Natural killer cell treated with Interleukin-12 subunit alpha and Interleukin-12 subunit beta and Interleukin-15 and Interleukin-18, amount 100 ng/mL, for 72 hours (primary cell): ENCODE data around the gene PCBP4. TPM values are rescaled to one million over a fixed set of nuclear protein-coding genes. Genes with fewer than 3 reads are reported as not detected.

ENCODE experiments used
- ATAC-seq, 2 donors: fragments of 150-1000 bp; cut with Tn5 transposase in 1 of 2; sonication (Bioruptor Pico), chemical (Tn5 transposase) in 1 of 2; 2 replicates each; pipeline ENCODE4 v1.10.0; 2021
- DNase-seq: peaks from one replicate; pipeline ENCODE4 v3.0.0; 2022; ENCODE audit warnings: low spot score
- H3K27ac Mint-ChIP-seq, 2 donors: 1 replicate in 1 of 2; 2 replicates in 1 of 2; pipeline ENCODE4 v1.8.0; 2022; ENCODE audit warnings: mixed read lengths in 2 of 2, mild to moderate bottlenecking in 1 of 2, moderate library complexity in 1 of 2
- H3K27me3 Mint-ChIP-seq, 2 donors: 1 replicate in 1 of 2; 2 replicates in 1 of 2; pipeline ENCODE4 v1.8.0; 2022; ENCODE audit warnings: mixed read lengths in 2 of 2
- H3K36me3 Mint-ChIP-seq: one replicate; pipeline ENCODE4 v1.8.0; 2022; ENCODE audit warnings: mixed read lengths
- H3K4me1 Mint-ChIP-seq, 2 donors: 1 replicate in 1 of 2; 2 replicates in 1 of 2; pipeline ENCODE4 v1.8.0; 2022; ENCODE audit warnings: low read depth in 2 of 2, mixed read lengths in 2 of 2, mild to moderate bottlenecking in 1 of 2
- H3K4me3 Mint-ChIP-seq: one replicate; pipeline ENCODE4 v1.8.0; 2022; ENCODE audit warnings: mixed read lengths
- H3K9me3 Mint-ChIP-seq: 2 replicates; pipeline ENCODE4 v1.8.0; 2022; ENCODE audit warnings: mixed read lengths
- total RNA-seq, 2 donors: library from RNA; stranded (reverse); gene quantifications; one replicate each; pipeline ENCODE4 v1.2.3, GENCODE V29; 2022

PCBP4 gene
- total RNA-seq, 2 donors from 2014 or later: 7.9 to 8.4 TPM

DNA sequence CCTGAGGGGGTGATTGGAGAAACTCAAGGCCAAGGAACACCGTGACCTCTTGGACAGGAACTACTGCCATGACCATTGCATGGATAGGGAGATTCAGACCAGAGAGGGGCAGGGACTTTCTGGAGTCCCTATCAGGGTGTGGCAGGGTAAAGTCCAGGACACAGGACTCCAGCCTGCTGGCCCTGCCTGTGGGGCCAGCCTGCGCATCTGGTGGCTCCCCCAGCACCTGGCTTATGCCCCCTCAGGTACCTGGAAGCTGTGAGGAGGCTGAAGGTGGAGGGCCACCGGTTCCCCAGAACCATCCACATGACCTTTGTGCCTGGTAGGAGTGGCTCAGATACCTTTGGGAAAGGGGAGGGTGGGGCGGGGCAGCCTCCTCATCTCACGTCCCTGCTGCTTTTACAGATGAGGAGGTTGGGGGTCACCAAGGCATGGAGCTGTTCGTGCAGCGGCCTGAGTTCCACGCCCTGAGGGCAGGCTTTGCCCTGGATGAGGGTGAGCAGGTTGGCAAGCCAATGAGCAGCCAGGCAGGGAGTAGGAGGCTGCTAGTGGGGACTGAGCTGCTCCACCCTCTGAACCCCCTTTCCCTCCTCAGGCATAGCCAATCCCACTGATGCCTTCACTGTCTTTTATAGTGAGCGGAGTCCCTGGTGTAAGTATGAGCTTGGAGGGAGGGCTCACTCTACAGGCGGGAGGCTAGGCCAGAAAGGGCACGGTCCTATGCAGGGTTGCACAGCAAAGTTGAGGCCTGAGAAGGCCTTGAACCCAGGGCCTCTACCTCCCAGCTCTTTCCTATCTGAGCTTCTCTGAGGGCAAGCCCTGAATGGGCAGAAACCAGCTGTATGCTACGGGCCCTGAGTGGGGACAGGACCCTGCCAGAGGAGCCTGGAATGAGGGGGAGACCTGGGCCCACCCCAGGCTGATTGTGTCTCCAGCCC, 19.0 kb upstream of the PCBP4 start:
- DNase-seq: no peak
- H3K27me3 Mint-ChIP-seq: no peaks in the 10 kb centered on the region
- no peak for ATAC-seq
- H3K36me3 Mint-ChIP-seq: no peaks in the 10 kb centered on the region
- peaks cover 23 to 26% of the 10 kb centered on the region in 2 donors for H3K4me1 Mint-ChIP-seq
- H3K27ac Mint-ChIP-seq: peak overlapping the region in 1 of 2 donors; percentile 37
- no peaks in the 10 kb centered on the region for H3K9me3 Mint-ChIP-seq
- no peak overlapping the region for H3K4me3 Mint-ChIP-seq

DNA sequence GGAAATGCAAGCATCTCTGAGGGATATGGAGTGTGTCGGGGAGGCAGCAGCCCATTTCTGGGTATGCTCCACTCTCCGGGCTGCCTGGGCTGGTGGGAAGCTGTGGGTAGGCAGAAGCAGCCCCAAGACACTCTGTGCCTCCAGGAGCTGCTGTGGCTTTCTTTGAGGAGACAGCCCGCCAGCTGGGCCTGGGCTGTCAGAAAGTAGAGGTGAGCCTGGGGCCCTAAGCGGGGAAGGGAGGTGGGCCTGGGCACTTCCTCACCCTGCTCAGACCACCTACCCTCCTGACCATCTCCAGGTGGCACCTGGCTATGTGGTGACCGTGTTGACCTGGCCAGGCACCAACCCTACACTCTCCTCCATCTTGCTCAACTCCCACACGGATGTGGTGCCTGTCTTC, 17.8 kb upstream of the PCBP4 start:
- ATAC-seq: no peak
- H3K27ac Mint-ChIP-seq: peak overlapping the region; percentile 33 to 97
- no peaks in the 10 kb centered on the region for H3K27me3 Mint-ChIP-seq
- peaks cover 28 to 31% of the 10 kb centered on the region in 2 donors for H3K4me1 Mint-ChIP-seq
- DNase-seq: no peak
- no peak overlapping the region for H3K4me3 Mint-ChIP-seq
- H3K9me3 Mint-ChIP-seq: no peaks in the 10 kb centered on the region
- H3K36me3 Mint-ChIP-seq: no peaks in the 10 kb centered on the region

DNA sequence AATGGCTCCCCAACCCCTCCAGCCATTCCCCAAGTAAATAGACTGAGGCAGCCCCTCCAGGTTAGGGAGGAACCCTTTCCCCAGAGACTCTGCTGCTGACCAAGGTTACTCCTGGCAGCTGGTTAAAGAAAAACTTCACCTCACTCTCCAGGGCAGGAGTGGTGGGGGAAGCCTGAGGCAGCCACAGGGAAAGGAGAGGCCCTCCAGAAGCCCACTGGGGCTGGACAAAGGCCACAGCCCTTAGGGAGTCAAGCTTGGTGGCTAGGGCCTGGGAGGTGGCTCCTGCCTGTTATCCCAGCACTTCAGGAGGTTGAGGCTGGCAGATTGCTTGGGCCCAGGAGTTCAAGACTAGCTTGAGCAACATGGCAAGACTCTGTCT, 17.0 kb upstream of the PCBP4 start:
- DNase-seq (no peak), ATAC-seq (no peak)
- Mint-ChIP-seq H3K36me3 (no peaks in the 10 kb centered on the region), H3K27ac (peak overlapping the region; percentile 97), H3K4me1 (peaks cover 27 to 31% of the 10 kb centered on the region in 2 donors), H3K4me3 (no peak overlapping the region), H3K9me3 (no peaks in the 10 kb centered on the region), H3K27me3 (no peaks in the 10 kb centered on the region)

- no peak for ATAC-seq
- Mint-ChIP-seq H3K9me3 (no peaks in the 10 kb centered on the region), H3K27me3 (no peaks in the 10 kb centered on the region), H3K4me1 (peaks cover 22 to 25% of the 10 kb centered on the region in 2 donors), H3K4me3 (peak overlapping the region; percentile 99), H3K27ac (peak overlapping the region; percentile 97), H3K36me3 (no peaks in the 10 kb centered on the region)
- DNase-seq: no peak
These were observed 16.5 kb upstream of the PCBP4 start for GRCh38 chr3:51983578-51984268.

DNA sequence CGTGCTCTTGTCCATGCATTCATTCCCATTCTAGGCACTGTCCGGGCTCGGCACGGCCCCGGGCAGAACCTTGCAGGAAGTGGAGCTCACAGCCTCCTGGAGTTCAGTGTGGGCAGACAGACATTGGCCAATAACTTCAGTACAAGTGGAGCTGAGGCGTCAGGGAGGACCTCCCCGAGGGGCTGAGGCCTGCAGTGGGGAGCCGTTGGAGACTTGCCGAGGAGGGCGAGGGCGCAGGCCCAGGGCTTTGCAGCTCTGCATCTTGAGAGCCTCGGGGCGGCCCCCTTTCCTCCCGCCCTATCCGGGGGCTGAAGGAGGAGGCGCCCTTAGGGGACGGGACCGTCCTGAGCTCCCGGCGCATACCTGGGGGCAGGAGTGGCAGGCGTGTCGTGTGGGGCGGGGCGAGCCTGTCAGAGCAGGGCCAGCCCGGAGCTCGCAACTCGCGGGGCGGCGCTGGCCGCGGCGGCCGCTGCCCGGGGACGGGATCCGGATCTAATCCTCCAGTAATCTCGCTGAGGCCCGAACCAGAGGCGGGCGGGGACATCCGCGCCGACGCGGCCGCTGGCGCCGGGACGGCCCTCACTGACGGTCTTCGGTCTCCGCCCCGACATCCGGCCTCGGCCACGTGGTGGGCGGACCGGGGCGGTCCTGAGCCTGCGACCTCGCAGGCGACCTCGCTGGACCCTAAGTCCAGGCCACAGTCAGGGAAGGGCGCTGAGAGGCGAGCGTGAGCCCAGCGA, 15.8 kb upstream of the PCBP4 start, which contains the start of gene ACY1:
Gene ACY1, plus strand, starts transcription at position 698 of the 740 bp plus-strand sequence. CDS start 530 bp downstream, outside the sequence.
- peak within 1 kb of the TSS; percentile 99 for H3K4me3 Mint-ChIP-seq
- H3K27ac Mint-ChIP-seq: peak within 1 kb of the TSS; percentile 97

GRCh38 chr3:51982352-51982837, 15.1 kb upstream of the PCBP4 start:
- Mint-ChIP-seq H3K27ac (peak overlapping the region; percentile 97), H3K4me1 (peaks cover 20 to 23% of the 10 kb centered on the region in 2 donors), H3K9me3 (no peaks in the 10 kb centered on the region), H3K36me3 (no peaks in the 10 kb centered on the region), H3K4me3 (peak overlapping the region; percentile 99), H3K27me3 (no peaks in the 10 kb centered on the region)
- ATAC-seq: peak; percentile 33 to 48
- no peak for DNase-seq

More for the DNA sequence above, 15.8 kb upstream of the PCBP4 start, which contains the start of gene ACY1:
- no peaks in the 10 kb centered on the region for H3K36me3 Mint-ChIP-seq
- H3K9me3 Mint-ChIP-seq: no peaks in the 10 kb centered on the region
- ATAC-seq (peak; percentile 93 to 94), DNase-seq (peak; percentile 90)
- H3K4me1 Mint-ChIP-seq: peaks cover 19 to 23% of the 10 kb centered on the region in 2 donors
- H3K27me3 Mint-ChIP-seq: no peaks in the 10 kb centered on the region

DNA sequence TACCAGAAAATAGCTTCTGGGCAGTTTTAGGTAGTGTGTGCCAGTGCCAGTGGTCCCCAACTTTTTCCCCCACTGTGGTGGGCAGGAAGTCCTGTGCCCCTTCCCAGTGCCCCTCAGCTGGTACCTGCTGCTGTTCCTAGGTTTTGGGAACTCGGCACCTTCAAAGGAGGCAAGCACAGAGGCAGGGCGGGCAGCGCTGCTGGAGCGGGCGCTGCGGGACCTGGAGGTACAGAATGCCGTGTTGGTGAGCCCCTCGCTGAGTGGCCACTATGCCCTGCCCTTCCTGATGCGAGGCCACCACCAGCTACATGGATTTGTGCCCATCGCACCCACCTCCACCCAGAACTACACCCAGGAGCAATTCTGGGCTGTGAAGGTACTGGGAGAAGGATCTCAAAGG, 13.0 kb upstream of the PCBP4 start:
- Mint-ChIP-seq H3K4me1 (peaks cover 33 to 37% of the 10 kb centered on the region in 2 donors), H3K36me3 (no peaks in the 10 kb centered on the region), H3K9me3 (no peaks in the 10 kb centered on the region), H3K27me3 (no peaks in the 10 kb centered on the region), H3K4me3 (no peak overlapping the region), H3K27ac (no peak overlapping the region)
- DNase-seq (no peak), ATAC-seq (no peak)

DNA sequence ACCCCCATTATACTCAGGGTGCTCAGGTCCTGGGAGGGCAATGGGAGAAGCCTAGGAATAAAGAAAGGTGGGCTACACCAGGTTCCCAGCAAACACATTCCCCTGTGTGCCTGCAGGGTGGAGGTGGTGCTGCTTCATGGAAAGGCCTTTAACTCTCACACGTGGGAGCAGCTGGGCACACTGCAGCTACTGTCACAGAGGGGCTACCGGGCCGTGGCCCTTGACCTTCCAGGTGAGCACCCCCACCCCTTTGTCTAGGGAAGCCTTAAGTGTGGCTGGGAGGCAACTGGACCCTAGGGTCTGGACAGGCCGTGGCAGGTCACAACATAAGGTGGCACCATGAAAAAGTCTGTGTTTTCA, 10.9 kb upstream of the PCBP4 start:
- ATAC-seq (no peak), DNase-seq (no peak)
- Mint-ChIP-seq H3K4me1 (peaks cover 42 to 43% of the 10 kb centered on the region in 2 donors), H3K27me3 (no peaks in the 10 kb centered on the region), H3K36me3 (no peaks in the 10 kb centered on the region), H3K4me3 (no peak overlapping the region), H3K9me3 (no peaks in the 10 kb centered on the region), H3K27ac (no peak overlapping the region)

DNA sequence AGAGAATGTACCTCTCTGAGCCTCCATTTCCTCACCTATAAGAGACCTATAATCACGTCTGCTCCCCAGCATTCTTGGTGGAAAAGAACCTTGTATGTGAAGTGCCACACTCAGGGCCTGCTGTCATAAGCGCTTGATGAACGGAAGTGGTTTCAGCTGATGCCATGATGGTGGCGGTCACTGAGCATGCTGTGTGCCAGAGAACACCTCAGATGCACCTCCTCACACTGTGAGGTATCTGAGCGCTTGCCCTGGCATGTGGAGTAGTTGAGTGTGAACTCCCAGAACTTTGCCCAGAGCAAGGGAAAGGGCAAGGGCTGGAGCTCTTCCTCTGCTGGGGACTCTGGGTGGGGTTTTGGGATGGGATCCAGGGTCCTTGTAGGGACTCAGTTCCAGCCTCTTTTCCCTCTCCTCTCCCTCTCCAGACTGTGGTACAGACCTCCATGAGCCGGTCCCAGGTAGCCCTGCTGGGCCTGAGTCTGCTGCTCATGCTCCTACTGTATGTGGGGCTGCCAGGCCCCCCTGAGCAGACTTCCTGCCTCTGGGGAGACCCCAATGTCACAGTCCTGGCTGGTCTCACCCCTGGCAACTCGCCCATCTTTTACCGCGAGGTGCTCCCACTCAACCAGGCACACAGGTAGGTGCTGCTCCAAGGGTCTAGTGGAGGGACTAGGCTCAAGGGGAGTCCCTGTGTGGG, 10.3 kb upstream of the PCBP4 start:
- DNase-seq: no peak
- Mint-ChIP-seq H3K36me3 (no peaks in the 10 kb centered on the region), H3K27ac (peak overlapping the region; percentile 2 to 16), H3K27me3 (no peaks in the 10 kb centered on the region), H3K4me1 (peaks cover 39 to 40% of the 10 kb centered on the region in 2 donors), H3K9me3 (no peaks in the 10 kb centered on the region), H3K4me3 (peak overlapping the region; percentile 18)
- no peak for ATAC-seq

DNA sequence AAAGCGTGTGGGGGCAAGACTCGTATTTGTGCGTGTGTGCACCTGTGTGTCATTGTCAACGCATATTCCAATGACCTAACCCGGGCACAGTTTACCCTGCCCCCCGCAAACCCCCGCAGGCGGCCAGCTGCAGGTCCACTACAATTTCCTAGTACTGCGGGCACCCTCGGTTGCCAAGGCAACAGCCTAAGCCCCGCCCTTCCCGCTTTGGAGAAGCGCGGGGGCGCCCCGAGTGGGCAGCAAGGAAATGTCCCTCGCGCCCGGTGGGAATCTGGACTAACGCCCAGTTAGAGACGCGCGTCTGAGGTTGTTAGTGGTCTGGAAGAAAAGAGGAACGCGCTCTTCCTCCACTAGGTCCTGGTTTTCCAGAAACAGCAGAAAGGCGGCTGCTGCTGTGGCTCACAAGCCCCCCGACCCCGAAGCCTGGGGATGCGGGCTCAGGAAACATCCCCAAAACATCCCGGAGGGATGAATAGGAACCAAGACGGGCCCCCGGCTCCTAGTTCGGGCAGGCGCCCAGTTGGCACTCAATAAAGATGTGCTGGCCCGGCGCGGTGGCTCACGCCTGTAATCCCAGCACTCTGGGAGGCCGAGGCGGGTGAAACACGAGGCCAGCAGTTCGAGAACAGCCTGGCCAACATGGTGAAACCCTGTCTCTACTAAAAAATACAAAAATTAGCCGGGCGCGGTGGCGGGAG, 8.7 kb upstream of the PCBP4 start:
- Mint-ChIP-seq H3K9me3 (no peaks in the 10 kb centered on the region), H3K27me3 (no peaks in the 10 kb centered on the region), H3K27ac (peak overlapping the region; percentile 26 to 64), H3K4me1 (peaks cover 29 to 30% of the 10 kb centered on the region in 2 donors), H3K4me3 (peak overlapping the region; percentile 96), H3K36me3 (no peaks in the 10 kb centered on the region)
- ATAC-seq: no peak
- no peak for DNase-seq

DNA sequence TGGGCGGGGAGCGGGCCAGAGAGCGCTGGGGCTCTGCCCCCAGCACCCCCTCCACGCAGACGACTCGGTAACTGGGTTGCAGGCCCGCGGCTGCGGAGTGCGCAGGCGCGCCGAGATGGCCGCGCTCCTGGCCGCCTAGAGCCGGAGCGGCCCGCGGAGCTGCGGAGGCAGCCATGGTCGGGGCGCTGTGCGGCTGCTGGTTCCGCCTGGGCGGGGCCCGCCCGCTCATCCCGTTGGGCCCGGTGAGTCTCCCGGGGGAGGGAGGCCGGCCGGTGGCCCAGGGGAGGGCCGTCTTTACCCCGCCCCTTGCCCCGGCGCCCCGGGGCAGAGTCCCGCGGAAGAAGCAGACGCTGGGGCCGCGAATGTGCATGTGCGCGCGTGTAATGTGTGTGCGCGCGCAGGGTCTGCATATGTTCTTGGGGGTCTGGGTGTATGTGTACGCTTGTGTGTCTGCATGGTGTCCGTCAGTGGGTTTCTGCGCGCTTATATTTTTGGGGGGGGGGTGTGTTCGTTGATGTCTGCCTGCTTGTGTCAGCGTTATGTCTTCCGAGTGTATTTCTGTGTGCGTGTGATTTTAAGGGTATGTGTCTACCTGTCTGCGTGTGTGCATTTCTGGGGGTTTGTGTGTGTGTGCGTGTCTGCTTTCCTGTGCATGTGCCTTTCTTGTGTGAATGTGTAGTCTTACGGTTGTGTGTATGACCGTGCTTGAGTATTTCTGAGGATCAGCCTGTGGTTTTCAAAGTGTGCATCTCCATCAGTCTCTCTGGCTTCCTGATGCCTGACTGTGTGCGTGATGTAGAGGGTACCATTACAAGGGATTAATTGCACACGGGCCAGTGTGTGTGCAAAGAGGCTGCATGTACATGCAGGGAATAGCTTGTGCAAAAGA, 8.0 kb upstream of the PCBP4 start, which contains the start of gene ABHD14A:
Gene ABHD14A, plus strand, starts transcription at position 102 of the 889 bp plus-strand sequence. Its CDS starts 72 bp downstream, at position 174.
- H3K4me1 Mint-ChIP-seq: peaks cover 27 to 28% of the 10 kb centered on the region in 2 donors
- peak; percentile 85 to 89 for ATAC-seq
- no peaks in the 10 kb centered on the region for H3K36me3 Mint-ChIP-seq
- H3K4me3 Mint-ChIP-seq: peak within 1 kb of the TSS; percentile 96
- no peaks in the 10 kb centered on the region for H3K9me3 Mint-ChIP-seq
- DNase-seq: peak; percentile 85
- no peaks in the 10 kb centered on the region for H3K27me3 Mint-ChIP-seq
- H3K27ac Mint-ChIP-seq: peak within 1 kb of the TSS; percentile 64 to 93
